T-helper 2 cell treated with Interferon-gamma antibody and Interleukin-4, amounts not matched to agents 5 μg/mL and 100 μg/mL, for 36 hours (primary cell): ENCODE results near the gene ZNF648.
"Not testable (repeated sequence)": the region's sequence is repeated elsewhere in the genome, so short reads cannot be mapped to it uniquely, and the experiment has no call there.

Experiments
- DNase-seq: peaks from one replicate; pipeline ENCODE4 v3.0.0; 2021; ENCODE audit warnings: low spot score
- H3K27ac Mint-ChIP-seq: one replicate; pipeline ENCODE4 v1.8.0; 2021; ENCODE audit warnings: mild to moderate bottlenecking, mixed read lengths
- H3K27me3 Mint-ChIP-seq: one replicate; pipeline ENCODE4 v1.8.0; 2021; ENCODE audit warnings: low read depth, mixed read lengths
- H3K36me3 Mint-ChIP-seq: one replicate; pipeline ENCODE4 v1.8.0; 2021; ENCODE audit warnings: low read depth, mixed read lengths
- H3K4me1 Mint-ChIP-seq: one replicate; pipeline ENCODE4 v1.8.0; 2021; ENCODE audit warnings: low read depth, mixed read lengths
- H3K4me3 Mint-ChIP-seq: one replicate; pipeline ENCODE4 v1.8.0; 2022; ENCODE audit warnings: mild to moderate bottlenecking, moderate library complexity, mixed read lengths
- H3K9me3 Mint-ChIP-seq: one replicate; pipeline ENCODE4 v1.8.0; 2021; ENCODE audit warnings: mixed read lengths

The ZNF648 gene

DNA sequence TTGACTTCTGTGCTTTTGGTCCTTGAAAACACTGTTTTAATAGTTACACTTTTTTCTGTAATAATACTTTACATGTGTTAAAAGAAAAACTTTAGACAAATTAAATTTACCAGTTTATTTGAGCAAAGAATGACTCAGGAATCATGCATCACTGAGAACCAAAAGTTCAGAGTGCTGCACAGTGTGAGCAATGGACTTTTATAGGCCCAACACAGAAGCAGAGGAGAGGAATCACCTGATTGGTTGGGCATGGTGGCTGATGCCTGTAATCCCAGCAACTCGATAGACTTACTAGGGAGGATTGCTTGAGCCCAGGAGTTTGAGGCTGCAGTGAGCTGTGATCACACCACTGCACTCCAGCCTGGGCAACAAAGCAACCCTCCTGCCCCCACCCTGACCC, 29.3 kb downstream of the ZNF648 start:
- no peaks in the 10 kb centered on the region for H3K27me3 Mint-ChIP-seq
- peaks cover 6% of the 10 kb centered on the region for H3K9me3 Mint-ChIP-seq
- no peak for DNase-seq
- H3K4me3 Mint-ChIP-seq = no peak overlapping the region
- peaks cover 19% of the 10 kb centered on the region for H3K4me1 Mint-ChIP-seq
- H3K27ac Mint-ChIP-seq = no peak overlapping the region
- peaks cover 6% of the 10 kb centered on the region for H3K36me3 Mint-ChIP-seq

DNA sequence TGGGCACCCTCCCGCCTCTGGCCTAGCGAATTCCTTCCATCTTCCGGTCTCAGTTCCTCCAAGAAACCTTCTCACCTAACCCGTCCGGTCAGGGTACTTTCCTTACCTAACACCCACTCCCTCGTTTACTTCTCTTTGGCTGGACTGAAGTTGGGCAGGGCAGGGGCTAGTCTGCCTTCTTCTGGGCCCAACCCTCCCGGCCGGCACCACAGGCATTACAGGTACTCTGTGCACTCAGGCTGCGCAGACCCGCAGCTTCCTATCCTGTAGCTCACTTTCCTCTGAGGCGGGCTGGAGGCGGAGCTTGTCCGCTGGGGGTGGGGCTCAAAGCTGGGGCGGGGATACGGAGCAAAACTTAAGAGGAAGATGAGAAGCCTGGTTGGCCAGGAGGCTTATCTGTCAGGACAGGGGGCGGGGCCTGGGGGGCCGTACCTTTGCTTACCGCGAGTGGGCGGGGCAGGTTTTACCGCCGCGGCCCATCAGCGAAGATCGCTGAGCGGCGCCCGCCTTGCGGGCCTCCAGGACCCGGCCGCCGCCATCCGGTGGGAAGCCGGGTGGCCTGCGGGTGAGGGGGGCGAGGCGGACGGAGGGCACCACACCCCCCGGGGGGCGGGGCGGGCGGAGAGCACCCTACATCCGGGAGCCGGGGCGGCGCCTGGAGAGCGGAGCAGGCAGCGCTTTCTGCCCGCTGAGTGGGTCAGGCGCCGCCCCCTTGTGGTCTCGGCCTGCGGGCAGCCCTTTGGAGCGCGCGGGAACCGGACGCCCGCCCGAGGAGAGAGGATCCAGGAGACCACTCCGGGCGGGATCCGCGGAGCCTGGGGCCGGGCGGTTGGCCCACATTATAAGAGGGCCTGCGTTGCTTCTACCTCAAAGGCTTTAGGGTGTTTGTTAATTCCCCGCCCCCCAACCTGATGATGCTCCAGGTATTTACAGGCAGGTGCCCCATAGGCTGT, 31.9 kb downstream of the ZNF648 start:
- H3K27ac Mint-ChIP-seq = peak overlapping the region; percentile 97
- peak overlapping the region; percentile 93 for H3K4me3 Mint-ChIP-seq
- peaks cover 4% of the 10 kb centered on the region for H3K36me3 Mint-ChIP-seq
- H3K27me3 Mint-ChIP-seq = no peaks in the 10 kb centered on the region
- DNase-seq = peak; percentile 96
- H3K4me1 Mint-ChIP-seq = peaks cover 13% of the 10 kb centered on the region
- H3K9me3 Mint-ChIP-seq = no peaks in the 10 kb centered on the region

DNA sequence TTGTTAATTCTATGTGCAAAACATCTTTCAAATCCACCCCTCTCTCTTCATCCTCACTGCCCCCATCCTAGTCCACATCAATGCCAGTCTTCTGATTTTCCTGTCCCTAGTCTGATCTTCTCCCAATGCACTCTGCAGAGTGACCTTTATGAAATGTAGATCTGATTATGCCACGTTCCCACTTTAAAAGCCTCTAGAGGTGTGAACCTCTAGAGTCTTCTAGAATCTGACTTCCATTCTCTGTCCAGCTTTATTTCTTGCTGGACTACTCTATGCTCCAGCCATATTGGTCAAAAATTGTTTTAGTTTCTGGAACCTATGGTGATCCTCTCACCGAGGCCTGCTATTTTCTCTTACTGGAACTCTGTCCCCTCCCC, 32.5 kb downstream of the ZNF648 start:
- Mint-ChIP-seq H3K27ac (peak overlapping the region; percentile 97), H3K4me3 (peak overlapping the region; percentile 93), H3K27me3 (no peaks in the 10 kb centered on the region)

DNA sequence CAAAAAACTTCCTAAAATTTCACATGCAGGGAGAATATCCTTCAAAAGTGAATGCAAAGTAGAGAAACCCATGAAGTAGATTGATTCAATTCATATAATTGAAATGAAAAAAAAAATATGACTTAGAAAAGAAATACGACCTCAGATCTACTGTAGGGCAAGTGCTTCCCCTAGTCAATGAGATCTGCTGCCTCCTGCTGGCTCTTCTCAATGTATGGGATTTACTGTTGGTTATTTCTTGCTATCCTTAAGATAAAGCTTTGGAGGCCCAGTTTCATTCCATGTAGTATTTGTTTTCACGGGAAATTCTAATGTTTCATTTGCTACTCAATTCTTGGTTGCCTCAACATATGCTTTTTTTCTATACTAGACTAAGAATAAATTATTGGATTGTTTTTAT, 46.2 kb downstream of the ZNF648 start:
- Mint-ChIP-seq H3K27me3 (peaks cover 19% of the 10 kb centered on the region), H3K9me3 (peaks cover 9% of the 10 kb centered on the region), H3K36me3 (peaks cover 3% of the 10 kb centered on the region), H3K4me3 (no peak overlapping the region), H3K4me1 (no peaks in the 10 kb centered on the region), H3K27ac (no peak overlapping the region)
- DNase-seq = no peak

More for the DNA sequence above, 32.5 kb downstream of the ZNF648 start:
- H3K36me3 Mint-ChIP-seq = peaks cover 4% of the 10 kb centered on the region
- H3K9me3 Mint-ChIP-seq = no peaks in the 10 kb centered on the region
- peaks cover 13% of the 10 kb centered on the region for H3K4me1 Mint-ChIP-seq
- no peak for DNase-seq

DNA sequence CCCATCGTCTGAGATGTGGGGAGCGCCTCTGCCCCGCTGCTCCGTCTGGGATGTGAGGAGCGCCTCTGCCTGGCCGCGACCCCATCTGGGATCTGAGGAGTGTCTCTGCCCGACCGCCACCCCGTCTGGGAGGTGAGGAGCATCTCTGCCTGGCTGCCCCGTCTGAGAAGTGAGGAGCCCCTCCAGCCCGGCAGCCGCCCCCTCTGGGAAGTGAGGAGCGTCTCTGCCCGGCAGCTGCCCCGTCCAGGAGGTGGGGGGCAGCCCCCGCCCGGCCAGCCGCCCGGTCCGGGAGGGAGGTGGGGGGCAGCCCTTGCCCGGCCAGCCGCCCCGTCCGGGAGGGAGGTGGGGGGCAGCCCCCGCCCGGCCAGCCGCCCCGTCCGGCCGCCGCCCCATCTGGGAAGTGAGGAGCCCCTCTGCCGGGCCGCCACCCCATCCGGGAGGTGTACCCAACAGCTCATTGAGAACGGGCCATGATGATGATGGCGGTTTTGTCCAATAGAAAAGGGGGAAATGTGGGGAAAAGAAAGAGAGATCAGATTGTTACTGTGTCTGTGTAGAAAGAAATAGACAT, 50.6 kb downstream of the ZNF648 start:
- peaks cover 14% of the 10 kb centered on the region for H3K9me3 Mint-ChIP-seq
- H3K27me3 Mint-ChIP-seq = peaks cover 15% of the 10 kb centered on the region
- not testable (repeated sequence) for DNase-seq, H3K4me3 Mint-ChIP-seq, H3K27ac Mint-ChIP-seq, H3K36me3 Mint-ChIP-seq, H3K4me1 Mint-ChIP-seq

DNA sequence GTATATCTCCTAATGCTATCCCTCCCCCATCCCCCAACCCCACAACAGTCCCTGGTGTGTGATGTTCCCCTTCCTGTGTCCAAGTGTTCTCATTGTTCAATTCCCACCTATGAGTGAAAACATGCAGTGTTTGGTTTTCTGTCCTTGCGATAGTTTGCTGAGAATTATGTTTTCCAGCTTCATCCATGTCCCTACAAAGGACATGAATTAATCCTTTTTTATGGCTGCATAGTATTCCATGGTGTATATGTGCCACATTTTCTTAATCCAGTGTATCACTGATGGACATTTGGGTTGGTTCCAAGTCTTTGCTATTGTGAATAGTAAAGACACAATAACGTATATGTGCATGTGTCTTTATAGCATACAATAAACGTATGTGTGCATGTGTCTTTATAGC, 56.1 kb downstream of the ZNF648 start:
- H3K27me3 Mint-ChIP-seq, H3K4me1 Mint-ChIP-seq, DNase-seq, H3K36me3 Mint-ChIP-seq, H3K27ac Mint-ChIP-seq, H3K4me3 Mint-ChIP-seq: not testable (repeated sequence)
- peaks cover 19% of the 10 kb centered on the region for H3K9me3 Mint-ChIP-seq

DNA sequence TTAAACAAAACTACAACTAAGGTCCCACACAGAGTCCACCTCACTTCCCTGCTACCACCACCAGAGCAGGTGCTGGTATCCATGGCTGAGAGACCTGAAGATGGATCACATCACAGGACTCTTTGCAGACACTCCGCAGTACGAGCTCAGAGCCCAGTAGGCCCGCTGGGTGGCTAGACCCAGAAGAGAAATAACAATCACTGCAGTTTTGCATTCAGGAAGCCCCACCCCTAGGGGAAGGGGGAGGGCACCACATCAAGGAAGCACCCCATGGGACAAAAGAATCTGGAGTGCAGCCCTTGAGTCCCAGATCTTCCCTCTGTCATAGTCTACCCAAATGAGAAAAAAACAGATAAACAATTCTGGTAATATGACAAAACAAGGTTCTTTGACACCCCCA, 56.9 kb downstream of the ZNF648 start:
- Mint-ChIP-seq H3K27ac (no peak overlapping the region), H3K9me3 (peaks cover 15% of the 10 kb centered on the region), H3K4me3 (no peak overlapping the region), H3K27me3 (peaks cover 8% of the 10 kb centered on the region), H3K4me1 (no peaks in the 10 kb centered on the region), H3K36me3 (no peaks in the 10 kb centered on the region)
- no peak for DNase-seq
